HepG2 (cell line): Measurements from ENCODE around the gene IPMK. TPM values are rescaled to one million over a fixed set of nuclear protein-coding genes. Genes with fewer than 3 reads are reported as not detected.

Source experiments
- ARHGAP35 ChIP-seq: sonication (generic); formaldehyde crosslinking; IDR thresholded peaks from 2 replicates; pipeline ENCODE4 v1.9.0; 2022; ENCODE audit warnings: mild to moderate bottlenecking, inconsistent platforms, moderate library complexity, missing genetic modification reagents, borderline replicate concordance
- CEBPG ChIP-seq: IDR thresholded peaks from 2 replicates; pipeline ENCODE4 v1.6.1; 2016
- ERF ChIP-seq: IDR thresholded peaks from 2 replicates; pipeline ENCODE4 v1.6.1; 2018; ENCODE audit warnings: missing biosample characterization, missing genetic modification reagents
- ESRRA ChIP-seq: sonication (generic); formaldehyde crosslinking; IDR thresholded peaks from 2 replicates; pipeline ENCODE4 v1.5.1; 2020; ENCODE audit warnings: mild to moderate bottlenecking, low read depth, missing genetic modification reagents
- FOXA3 ChIP-seq: IDR thresholded peaks from 2 replicates; pipeline ENCODE4 v1.6.1; 2016; ENCODE audit warnings: missing genetic modification reagents, missing compliant biosample characterization
- HMGA1 ChIP-seq: sonication (generic); formaldehyde crosslinking; conservative IDR thresholded peaks from 2 replicates; pipeline ENCODE4 v1.4.0; 2020; ENCODE audit warnings: missing genetic modification reagents
- NFE2 ChIP-seq: sonication (generic); formaldehyde crosslinking; IDR thresholded peaks from 2 replicates; pipeline ENCODE4 v1.4.0; 2020; ENCODE audit warnings: missing genetic modification reagents
- NR2F2 ChIP-seq: IDR thresholded peaks from 2 replicates; pipeline ENCODE4 v1.6.1; 2012; ENCODE audit warnings: low read depth, inconsistent platforms, borderline replicate concordance
- PITX1 ChIP-seq: sonication (generic); formaldehyde crosslinking; IDR thresholded peaks from 2 replicates; pipeline ENCODE4 v1.5.1; 2020; ENCODE audit warnings: mild to moderate bottlenecking, missing genetic modification reagents
- SALL1 ChIP-seq: sonication (generic); formaldehyde crosslinking; IDR thresholded peaks from 2 replicates; pipeline ENCODE4 v1.8.0; 2022; ENCODE audit warnings: mild to moderate bottlenecking, missing genetic modification reagents
- SCMH1 ChIP-seq: sonication (generic); formaldehyde crosslinking; IDR thresholded peaks from 2 replicates; pipeline ENCODE4 v1.9.0; 2021; ENCODE audit warnings: missing genetic modification reagents, mild to moderate bottlenecking, borderline replicate concordance
- TEAD2 ChIP-seq: sonication (generic); formaldehyde crosslinking; IDR thresholded peaks from 2 replicates; pipeline ENCODE4 v1.9.0; 2021; ENCODE audit warnings: missing genetic modification reagents
- YEATS4 ChIP-seq: sonication (generic); formaldehyde crosslinking; IDR thresholded peaks from 2 replicates; pipeline ENCODE4 v1.4.0; 2020; ENCODE audit warnings: missing genetic modification reagents, borderline replicate concordance
- ZFP36L1 ChIP-seq: sonication (generic); formaldehyde crosslinking; IDR thresholded peaks from 2 replicates; pipeline ENCODE4 v1.8.0; 2022; ENCODE audit warnings: mild to moderate bottlenecking, missing genetic modification reagents, moderate library complexity
- ZFX ChIP-seq: sonication (generic); formaldehyde crosslinking; IDR thresholded peaks from 2 replicates; pipeline ENCODE4 v1.4.0; 2020; ENCODE audit warnings: mild to moderate bottlenecking, low read depth, missing genetic modification reagents, moderate library complexity
- ZNF101 ChIP-seq: sonication (generic); formaldehyde crosslinking; IDR thresholded peaks from 2 replicates; pipeline ENCODE4 v1.4.0; 2020; ENCODE audit warnings: mild to moderate bottlenecking, low read depth, missing genetic modification reagents, borderline replicate concordance
- ZNF552 ChIP-seq: sonication (generic); formaldehyde crosslinking; IDR thresholded peaks from 2 replicates; pipeline ENCODE4 v1.9.0; 2022; ENCODE audit warnings: missing genetic modification reagents, mild to moderate bottlenecking, borderline replicate concordance
- ZNF558 ChIP-seq: sonication (generic); formaldehyde crosslinking; IDR thresholded peaks from 2 replicates; pipeline ENCODE4 v1.9.0; 2022; ENCODE audit warnings: mild to moderate bottlenecking, missing genetic modification reagents, borderline replicate concordance
- polyA plus RNA-seq, 8 experiments: library from polyadenylated mRNA; depleted of rRNA in 3 of 8; stranded (reverse) in 7 of 8; unstranded in 1 of 8; fragments of >200 nt; fragmentation: Illumina TruSeq in 4 of 8; extraction: Trizol in 4 of 8; gene quantifications; 2 replicates each; pipeline versions ENCODE4 v1.2.1 to v1.2.3, GENCODE V29; 2011 to 2016; ENCODE audit warnings: low read depth in 4 of 8, missing spikeins in 1 of 8, mixed read lengths in 1 of 8; ENCODE audit not compliant: insufficient read depth in 1 of 8
- total RNA-seq, 5 experiments: library from RNA; depleted of rRNA; stranded (reverse); fragments of >200 nt; fragmentation: Illumina TruSeq; extraction: Trizol; gene quantifications; 2 replicates each; pipeline ENCODE4 v1.2.3, GENCODE V29; 2016; ENCODE audit warnings: low read depth in 1 of 5
- TF ChIP-seq, protein P1 (sequence below): sonication (generic); formaldehyde crosslinking; IDR thresholded peaks from 2 replicates; pipeline ENCODE4 v1.4.0; 2020; ENCODE audit warnings: missing genetic modification reagents
- TF ChIP-seq, protein P2 (sequence below): sonication (generic); formaldehyde crosslinking; IDR thresholded peaks from 2 replicates; pipeline ENCODE4 v1.8.0; 2022; ENCODE audit warnings: missing genetic modification reagents, mild to moderate bottlenecking, borderline replicate concordance
- TF ChIP-seq, protein P3 (sequence below): sonication (generic); formaldehyde crosslinking; IDR thresholded peaks from 2 replicates; pipeline ENCODE4 v1.8.1; 2023; ENCODE audit warnings: mild to moderate bottlenecking, missing genetic modification reagents
- TF ChIP-seq, protein P4 (sequence below): sonication (generic); formaldehyde crosslinking; IDR thresholded peaks from 2 replicates; pipeline ENCODE4 v1.4.0; 2020; ENCODE audit warnings: missing genetic modification reagents

The IPMK gene
- total and polyA plus RNA-seq, 2 of the 13 experiments (the other 11 are each of a cell fraction or from before 2014, with no cell fraction given): 2.7 to 3.9 TPM

DNA sequence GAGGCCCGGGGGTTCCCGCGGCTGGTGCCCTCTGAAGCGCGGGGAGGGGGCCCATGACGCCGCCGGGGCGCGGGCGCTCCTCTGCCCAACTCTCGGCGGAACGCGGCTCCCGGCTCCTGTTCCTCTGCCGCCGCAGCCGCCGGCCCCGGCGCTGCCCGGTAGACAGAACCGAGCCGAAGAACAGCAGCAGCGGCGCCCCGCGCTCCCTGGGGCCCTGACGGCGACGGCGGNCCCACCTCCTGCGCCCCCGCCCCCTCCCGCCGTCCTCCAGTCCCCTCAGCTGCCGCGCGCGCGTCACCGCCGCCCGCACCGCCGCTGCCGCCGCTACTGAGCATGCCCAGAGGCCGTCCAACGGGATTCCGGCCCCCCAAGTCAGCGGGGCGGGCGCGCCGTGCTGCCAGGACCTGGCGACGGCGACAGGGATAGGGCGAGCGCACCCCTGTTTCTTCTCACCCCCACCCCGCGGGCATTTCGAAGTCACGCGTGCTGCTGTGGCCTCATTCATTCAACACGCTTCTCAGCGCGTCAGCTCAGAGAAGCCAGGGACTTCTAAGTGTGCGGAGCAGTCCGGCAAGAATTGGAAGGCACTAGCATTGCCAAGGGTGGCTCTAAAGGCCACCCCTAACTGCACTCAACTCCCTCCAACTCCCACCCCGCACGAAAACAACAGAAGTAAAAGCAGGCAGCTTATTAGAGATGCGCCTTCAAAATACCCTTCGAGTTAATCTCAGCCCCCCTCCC is at the start of gene IPMK (continued):
- TF ChIP-seq, protein P1, sequence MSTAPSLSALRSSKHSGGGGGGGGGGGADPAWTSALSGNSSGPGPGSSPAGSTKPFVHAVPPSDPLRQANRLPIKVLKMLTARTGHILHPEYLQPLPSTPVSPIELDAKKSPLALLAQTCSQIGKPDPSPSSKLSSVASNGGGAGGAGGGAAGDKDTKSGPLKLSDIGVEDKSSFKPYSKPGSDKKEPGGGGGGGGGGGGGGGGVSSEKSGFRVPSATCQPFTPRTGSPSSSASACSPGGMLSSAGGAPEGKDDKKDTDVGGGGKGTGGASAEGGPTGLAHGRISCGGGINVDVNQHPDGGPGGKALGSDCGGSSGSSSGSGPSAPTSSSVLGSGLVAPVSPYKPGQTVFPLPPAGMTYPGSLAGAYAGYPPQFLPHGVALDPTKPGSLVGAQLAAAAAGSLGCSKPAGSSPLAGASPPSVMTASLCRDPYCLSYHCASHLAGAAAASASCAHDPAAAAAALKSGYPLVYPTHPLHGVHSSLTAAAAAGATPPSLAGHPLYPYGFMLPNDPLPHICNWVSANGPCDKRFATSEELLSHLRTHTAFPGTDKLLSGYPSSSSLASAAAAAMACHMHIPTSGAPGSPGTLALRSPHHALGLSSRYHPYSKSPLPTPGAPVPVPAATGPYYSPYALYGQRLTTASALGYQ (CRISPR knock-in tag): no peak
- TF ChIP-seq HMGA1 (CRISPR knock-in tag) (no peak), TEAD2 (CRISPR knock-in tag) (0 out of 2 replicates have a peak, but pooled peaks have one; percentile 21), YEATS4 (CRISPR knock-in tag) (peak; percentile 72), PITX1 (CRISPR knock-in tag) (peak; percentile 65; the same call in 1 of the 2 replicates), FOXA3 (CRISPR knock-in tag) (peak; percentile 13; the same call in 1 of the 2 replicates), NFE2 (no peak), SALL1 (CRISPR knock-in tag) (peak; percentile 82; the same call in 1 of the 2 replicates), CEBPG (CRISPR knock-in tag) (no peak), ESRRA (CRISPR knock-in tag) (no peak), ZNF552 (CRISPR knock-in tag) (no peak), ZNF101 (CRISPR knock-in tag) (no peak), SCMH1 (CRISPR knock-in tag) (no peak), ZNF558 (CRISPR knock-in tag) (0 out of 2 replicates have a peak, but pooled peaks have one; percentile 1), ARHGAP35 (peak; percentile 68; the same call in 1 of the 2 replicates), ZFX (CRISPR knock-in tag) (peak; percentile 49; the same call in 1 of the 2 replicates), ERF (CRISPR knock-in tag) (peak; percentile 30; the same call in 1 of the 2 replicates), ZFP36L1 (CRISPR knock-in tag) (0 out of 2 replicates have a peak, but pooled peaks have one; percentile 23), NR2F2 (0 out of 2 replicates have a peak, but pooled peaks have one; percentile 25)
- TF ChIP-seq, protein P2, sequence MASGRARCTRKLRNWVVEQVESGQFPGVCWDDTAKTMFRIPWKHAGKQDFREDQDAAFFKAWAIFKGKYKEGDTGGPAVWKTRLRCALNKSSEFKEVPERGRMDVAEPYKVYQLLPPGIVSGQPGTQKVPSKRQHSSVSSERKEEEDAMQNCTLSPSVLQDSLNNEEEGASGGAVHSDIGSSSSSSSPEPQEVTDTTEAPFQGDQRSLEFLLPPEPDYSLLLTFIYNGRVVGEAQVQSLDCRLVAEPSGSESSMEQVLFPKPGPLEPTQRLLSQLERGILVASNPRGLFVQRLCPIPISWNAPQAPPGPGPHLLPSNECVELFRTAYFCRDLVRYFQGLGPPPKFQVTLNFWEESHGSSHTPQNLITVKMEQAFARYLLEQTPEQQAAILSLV: 0 out of 2 replicates have a peak, but pooled peaks have one; percentile 25
- TF ChIP-seq, protein P3, sequence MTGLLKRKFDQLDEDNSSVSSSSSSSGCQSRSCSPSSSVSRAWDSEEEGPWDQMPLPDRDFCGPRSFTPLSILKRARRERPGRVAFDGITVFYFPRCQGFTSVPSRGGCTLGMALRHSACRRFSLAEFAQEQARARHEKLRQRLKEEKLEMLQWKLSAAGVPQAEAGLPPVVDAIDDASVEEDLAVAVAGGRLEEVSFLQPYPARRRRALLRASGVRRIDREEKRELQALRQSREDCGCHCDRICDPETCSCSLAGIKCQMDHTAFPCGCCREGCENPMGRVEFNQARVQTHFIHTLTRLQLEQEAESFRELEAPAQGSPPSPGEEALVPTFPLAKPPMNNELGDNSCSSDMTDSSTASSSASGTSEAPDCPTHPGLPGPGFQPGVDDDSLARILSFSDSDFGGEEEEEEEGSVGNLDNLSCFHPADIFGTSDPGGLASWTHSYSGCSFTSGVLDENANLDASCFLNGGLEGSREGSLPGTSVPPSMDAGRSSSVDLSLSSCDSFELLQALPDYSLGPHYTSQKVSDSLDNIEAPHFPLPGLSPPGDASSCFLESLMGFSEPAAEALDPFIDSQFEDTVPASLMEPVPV (CRISPR knock-in tag): peak; percentile 38; the same call in 1 of the 2 replicates
- TF ChIP-seq, protein P4, sequence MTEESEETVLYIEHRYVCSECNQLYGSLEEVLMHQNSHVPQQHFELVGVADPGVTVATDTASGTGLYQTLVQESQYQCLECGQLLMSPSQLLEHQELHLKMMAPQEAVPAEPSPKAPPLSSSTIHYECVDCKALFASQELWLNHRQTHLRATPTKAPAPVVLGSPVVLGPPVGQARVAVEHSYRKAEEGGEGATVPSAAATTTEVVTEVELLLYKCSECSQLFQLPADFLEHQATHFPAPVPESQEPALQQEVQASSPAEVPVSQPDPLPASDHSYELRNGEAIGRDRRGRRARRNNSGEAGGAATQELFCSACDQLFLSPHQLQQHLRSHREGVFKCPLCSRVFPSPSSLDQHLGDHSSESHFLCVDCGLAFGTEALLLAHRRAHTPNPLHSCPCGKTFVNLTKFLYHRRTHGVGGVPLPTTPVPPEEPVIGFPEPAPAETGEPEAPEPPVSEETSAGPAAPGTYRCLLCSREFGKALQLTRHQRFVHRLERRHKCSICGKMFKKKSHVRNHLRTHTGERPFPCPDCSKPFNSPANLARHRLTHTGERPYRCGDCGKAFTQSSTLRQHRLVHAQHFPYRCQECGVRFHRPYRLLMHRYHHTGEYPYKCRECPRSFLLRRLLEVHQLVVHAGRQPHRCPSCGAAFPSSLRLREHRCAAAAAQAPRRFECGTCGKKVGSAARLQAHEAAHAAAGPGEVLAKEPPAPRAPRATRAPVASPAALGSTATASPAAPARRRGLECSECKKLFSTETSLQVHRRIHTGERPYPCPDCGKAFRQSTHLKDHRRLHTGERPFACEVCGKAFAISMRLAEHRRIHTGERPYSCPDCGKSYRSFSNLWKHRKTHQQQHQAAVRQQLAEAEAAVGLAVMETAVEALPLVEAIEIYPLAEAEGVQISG (CRISPR knock-in tag): peak; percentile 60
